HG03378 (cell line): ENCODE data around the gene P2RX7.
"Not testable (repeated sequence)": the region's sequence is repeated elsewhere in the genome, so short reads cannot be mapped to it uniquely, and the experiment has no call there.

Experiments used
- ATAC-seq: cut with Tn5 transposase; IDR thresholded peaks from one replicate; pipeline ENCODE4 v1.9.1; 2021; ENCODE audit warnings: mild to moderate bottlenecking, moderate library complexity; ENCODE audit not compliant: unreplicated experiment

The P2RX7 gene

DNA sequence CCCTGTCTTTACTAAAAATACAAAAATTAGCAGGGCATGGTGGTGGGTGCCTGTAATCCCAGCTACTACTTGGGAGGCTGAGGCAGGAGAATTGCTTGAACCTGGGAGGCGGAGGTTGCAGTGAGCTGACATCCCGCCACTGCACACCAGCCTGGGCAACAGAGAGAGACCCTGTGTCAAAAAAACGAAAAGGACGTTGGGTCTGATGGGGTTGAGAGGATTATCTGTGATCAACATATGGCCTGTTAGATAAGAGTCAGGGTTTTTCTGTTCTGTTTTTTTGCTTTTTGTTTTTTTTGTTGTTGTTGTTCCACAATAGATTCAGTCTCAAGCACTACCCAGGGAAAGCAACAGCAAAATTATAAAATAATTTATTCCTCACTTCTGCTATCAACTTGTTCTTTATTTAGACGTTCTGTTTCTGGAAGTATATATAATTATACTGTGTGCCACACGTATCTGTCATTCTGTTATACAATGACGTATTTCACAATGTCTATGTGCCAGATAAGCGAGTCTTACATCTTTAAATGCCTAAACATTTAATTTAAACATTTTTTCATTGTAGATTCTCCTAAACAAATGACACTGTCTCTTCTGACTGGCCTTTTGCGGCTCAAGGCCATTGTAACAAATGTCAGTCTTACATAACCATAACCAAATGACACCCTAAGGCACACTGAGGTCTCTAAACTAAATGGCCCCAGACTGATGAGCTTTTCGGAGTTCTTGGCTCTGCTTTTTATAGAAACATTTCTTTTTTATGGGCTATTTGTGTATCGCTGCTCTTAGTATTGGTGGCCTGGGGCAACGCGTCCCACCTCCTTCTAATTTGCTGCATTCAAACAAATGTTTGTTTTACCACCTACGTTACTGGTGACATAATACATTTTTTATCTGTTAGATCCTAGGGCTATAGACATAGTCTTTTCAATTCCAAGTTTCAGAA lies 70.0 kb downstream of the P2RX7 start:
- ATAC-seq = no peak

DNA sequence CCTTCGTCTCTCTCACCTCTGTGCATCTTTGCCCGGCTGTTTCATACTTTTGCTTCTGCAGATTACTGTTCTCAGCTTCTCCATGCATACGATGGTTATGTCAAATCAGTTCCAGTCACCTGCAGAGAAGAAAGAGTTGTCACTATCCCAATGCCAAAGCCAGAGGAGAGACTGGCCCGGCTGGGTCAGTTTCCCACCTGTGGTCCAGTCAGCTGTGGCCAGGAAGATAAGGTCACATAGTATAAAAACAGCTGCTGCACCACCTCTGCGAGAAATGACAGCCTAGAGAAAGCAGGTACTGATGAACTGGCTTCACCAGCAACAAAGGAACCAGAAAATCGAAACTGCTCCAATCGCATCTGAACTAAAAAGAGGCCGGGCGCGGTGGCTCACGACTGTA lies 70.8 kb downstream of the P2RX7 start:
- no peak for ATAC-seq

DNA sequence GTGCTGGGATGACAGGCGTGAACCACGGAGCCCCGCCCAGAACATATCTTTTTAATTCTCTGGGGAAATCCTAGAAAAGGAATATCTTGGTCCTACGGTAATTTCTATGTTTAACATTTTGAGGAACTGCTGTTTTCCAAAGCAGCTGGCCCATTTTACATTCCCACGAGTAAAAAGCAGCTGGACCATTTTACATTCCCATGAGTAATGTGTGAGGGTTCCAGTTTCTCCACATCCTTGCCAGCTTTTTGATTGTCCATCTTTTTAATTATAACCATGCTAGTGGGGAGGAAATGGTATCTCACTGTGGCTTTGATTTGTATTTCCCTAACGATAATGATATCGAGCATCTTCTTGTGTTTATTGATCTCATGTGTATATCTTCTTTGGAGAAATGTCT lies 72.8 kb downstream of the P2RX7 start:
- no peak for ATAC-seq

DNA sequence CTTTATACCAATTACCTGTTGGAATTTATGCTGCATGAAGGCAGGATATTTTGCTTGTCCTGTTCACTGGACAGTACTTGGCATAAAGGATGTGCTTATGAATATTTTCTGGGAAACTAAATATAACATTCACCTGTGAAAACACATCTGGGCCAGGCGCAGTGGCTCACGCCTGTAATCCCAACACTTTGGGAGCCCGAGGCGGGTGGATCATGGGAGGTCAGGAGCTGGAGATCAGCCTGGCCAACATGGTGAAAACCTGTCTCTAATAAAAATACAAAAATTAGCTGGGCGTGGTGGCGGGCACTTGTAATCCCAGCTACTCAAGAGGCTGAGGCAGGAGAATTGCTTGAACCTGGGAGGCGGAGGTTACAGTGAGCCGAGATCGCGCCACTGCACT lies 75.9 kb downstream of the P2RX7 start:
- not testable (repeated sequence) for ATAC-seq

DNA sequence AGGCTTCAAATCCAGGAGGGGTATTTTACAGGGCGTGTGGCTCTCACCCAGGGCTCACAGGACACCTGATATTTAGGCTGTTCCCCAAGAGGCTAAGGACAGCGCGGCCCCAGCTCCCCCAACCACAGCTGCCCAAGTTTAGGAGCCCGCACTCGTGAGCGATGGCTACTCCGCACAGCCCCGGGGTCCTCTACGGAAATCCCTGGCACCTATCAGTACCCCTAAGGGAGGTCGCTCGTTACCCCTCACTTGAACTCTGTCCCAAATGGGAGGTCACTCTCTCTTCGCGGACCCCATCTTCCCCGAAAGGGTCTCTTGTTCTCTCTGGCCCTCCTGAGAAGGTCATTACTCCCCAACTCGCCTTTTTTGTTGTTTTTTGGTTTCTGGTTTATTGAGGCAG lies 76.5 kb downstream of the P2RX7 start:
- no peak for ATAC-seq

DNA sequence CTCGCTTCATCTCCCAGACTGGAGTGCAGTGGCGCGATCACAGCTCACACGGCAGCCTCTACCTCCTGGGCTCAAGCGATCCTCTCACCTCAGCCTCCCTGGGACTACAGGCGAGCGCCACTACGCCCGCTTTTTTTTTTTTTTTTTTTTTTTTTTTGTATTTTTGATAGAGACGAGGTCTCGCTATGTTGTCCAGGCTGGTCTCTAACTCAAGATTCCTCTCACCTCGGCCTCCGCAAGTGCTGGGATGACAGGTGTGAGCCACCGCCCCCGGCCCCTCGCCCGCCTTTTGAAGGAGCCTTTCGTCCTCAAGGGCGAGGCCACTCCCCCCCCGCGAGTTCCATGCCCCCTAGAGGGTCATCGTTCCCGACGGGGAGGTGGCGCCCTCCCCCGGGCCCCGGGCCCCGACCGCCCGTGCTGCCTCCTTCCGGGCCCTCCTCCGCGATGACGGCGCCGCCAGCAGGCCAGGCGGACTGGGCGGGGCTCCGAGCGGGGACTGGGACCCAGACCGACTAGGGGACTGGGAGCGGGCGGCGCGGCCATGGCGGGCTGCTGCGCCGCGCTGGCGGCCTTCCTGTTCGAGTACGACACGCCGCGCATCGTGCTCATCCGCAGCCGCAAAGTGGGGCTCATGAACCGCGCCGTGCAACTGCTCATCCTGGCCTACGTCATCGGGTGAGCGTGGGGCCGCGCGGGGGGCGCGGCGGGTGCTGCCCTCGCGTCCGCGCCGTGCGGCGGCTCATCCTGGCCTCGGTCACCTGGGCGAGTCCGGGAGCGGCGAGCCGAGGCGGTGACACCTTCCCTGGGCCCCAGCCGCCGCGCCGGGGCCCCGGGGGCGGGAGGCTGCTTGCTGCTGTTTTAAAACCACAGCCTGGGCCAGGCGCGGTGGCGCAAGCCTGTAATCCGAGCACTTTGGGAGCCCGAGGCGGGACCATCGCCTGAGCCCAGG lies 77.2 kb downstream of the P2RX7 start, which contains the start of gene P2RX4:
P2RX4 (plus strand) TSS at position 506 of the 949 bp plus-strand sequence; CDS start at position 542, 36 bp downstream.
- peak; percentile 60 for ATAC-seq

DNA sequence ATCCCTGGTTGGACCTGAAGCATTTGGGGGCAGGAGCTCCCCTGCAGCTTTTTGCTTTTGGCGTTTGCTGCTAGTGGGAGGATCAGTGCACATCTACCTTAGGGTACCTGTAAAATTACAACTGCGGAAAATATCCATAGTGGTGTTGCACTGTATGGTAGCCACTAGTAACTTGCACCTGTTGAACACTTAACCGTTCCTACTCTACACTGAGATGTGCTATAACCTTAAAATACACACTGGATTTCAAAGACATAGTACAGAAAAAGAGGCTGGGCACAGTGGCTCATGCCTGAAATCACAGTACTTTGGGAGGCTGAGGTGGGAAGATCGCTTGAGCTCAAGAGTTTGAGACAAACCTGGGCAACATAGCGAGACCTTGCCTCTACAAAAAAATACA lies 80.2 kb downstream of the P2RX7 start:
- no peak for ATAC-seq

DNA sequence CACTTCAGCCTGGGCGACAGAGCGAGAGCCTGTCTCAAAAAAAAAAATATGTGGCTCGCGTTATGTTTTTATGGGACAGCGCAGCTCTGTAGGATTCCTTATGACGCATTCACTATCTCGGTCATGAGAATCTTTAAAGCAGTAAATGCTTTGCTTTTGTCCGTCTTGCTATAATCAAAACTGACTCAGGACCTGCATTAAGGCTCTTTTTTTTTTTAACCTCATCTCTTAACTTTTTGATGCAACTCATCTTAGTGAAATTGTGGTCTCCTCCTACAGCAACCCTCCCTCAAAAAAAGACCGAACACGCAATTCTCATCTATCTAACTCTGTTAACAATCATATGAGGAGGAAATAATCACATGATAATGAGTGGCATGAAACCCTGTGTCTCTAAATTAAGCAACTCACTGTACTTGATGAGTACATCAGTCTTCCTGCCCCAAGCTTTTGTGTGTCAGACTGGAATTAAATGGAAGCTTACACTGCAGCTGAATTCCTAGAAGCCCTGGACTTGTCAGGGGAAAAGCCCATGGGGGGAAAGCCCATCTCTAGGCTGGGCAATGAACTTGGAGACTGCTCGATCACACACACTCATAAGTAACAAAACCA lies 81.6 kb downstream of the P2RX7 start:
- no peak for ATAC-seq

DNA sequence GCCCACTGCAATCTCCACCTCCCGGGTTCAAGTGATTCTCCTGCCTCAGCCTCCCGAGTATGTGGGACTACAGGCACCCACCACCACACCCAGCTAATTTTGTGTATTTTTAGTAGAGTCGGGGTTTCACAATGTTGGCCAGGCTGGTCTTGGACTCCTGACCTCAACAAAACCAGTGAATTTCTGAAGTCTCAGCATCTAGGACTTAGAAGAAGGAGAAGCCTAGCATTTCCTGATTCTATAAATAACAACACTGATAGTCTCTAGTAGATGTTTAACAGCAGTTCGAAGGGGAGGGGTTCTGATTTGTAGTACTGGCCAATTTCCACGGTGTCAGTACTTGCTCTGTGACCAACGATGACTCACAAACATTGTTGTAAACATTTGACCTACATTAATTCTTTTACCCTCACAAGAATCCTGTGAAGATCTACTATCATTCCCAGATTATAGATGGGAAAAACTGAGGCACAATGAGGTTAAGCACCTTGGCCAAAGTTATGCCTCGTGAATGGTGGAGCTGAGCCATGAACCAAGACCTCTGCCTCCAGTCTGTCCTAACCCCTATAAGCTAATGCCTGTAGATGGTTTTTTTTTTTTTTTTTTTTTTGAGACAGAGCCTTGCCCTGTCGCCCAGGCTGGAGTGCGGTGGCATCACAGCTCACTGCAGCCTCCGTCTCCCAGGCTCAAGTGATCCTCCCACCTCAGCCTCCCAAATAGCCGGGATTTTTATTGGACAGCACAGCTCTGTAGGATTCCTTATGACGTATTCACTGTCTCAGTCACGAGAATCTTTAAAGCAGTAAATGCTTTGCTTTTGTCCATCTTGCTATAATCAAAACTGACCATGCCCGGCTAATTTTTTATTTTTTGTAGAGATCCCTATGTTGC lies 82.4 kb downstream of the P2RX7 start:
- ATAC-seq = no peak

DNA sequence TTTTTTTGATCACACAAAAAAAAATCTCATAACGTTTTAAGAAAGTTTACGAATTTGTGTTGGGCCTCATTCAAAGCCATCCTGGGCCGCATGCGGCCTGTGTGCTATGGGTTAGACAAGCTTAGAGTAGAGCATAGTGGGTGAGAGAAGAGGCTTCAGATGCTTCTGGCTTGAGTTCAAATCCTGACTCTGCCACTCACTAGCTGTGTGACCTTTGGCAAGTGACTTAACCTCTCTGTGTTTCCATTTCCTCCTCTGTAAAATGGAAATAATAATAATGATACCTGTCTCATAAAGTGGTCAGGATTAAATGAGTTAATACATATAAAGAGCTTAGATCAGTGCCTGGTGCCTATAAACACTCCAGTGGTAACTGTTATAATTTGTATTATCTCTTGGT lies 83.4 kb downstream of the P2RX7 start:
- no peak for ATAC-seq

DNA sequence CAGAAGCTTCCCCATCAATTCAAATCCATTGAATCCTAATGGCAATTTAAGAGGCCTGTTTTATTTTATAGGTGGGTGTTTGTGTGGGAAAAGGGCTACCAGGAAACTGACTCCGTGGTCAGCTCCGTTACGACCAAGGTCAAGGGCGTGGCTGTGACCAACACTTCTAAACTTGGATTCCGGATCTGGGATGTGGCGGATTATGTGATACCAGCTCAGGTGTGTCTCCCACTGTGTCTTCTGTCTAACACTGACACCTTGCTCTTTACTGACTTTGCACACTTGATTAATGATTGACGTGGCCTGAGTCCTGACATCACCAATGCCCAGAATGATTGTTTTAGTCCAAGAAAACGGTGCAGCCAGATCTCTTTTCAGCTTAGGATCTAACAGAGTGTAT lies 84.4 kb downstream of the P2RX7 start:
- no peak for ATAC-seq

DNA sequence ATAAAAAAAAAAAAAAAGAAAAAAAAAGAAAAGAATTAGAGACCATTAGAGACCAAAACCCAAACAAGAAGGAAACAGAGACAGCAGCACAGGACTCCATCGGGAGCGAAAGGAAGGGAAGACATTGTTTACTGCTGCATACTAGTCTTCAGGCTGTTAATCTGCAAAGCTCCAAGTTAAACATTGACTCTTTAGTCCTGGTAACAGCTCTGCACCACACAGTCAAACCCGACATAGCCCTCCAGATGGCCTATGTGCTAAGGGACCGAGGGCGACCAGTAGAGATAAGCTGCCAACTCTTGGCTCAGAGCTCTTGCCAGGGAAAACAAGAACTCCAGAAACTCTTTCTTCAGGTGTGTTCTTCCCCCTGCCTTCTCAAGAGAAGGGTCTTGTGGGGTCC lies 85.1 kb downstream of the P2RX7 start:
- ATAC-seq = no peak

DNA sequence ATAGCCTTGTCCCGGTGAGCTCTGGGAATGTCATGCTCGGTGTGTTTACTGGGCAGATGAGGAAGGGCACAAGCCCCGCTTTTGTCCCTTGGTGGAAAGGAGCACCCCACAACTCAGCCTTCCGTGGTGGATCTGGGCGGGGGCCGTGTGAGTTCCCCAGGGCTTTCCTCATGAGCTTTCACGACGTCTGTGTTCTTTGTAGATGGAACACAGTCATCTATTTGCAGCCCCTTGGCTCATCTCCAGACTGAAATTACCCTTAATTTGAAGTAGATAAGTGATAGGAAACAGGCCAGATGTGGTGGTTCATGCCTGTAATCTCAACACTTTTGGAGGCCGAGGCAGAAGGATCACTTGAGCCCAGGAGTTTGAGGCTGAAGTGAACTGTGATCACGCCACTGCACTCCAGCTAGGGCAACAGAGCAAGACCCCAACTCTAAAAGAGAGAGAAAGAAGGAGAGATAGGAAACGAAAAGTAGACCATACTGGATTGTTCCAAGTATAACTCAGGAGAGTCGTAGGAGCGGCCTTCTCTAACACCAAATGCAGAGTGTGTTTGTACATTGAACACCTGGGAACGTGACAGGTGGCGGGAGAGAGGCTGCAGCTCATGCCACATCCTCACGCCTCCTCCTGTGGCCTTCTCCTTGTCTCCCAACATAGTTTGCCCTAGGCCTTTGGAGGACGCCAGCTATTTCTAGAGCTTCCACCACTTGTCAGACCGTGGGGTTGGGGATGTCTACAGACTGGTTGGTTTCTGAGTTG lies 86.1 kb downstream of the P2RX7 start:
- no peak for ATAC-seq

DNA sequence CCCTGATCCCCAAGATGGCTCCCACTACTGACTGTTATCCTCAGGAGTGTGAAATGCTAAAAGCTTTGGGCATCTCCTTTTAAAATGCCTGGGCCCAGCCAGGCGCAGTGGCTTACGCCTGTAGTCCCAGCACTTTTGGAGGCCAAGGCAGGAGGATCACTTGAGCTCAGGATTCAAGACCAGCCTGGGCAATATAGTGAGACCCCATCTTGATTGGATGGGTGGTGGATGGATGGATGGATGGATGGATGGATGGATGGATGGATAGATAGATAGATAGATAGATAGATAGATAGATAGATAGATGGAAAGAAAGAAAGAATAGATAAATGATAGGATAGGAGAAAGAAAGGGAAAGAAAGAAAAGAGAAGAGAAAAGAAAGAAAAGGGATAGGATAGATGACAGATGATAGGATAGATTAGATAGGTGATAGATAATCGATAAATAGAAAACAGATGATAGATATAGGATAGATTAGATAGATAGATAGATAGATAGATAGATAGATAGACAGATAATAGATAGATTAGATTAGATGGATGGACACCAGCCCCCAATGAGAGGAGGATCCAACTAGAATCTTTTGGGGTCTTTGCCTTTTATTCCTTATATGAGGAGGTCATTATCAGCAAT lies 86.8 kb downstream of the P2RX7 start:
- ATAC-seq = no peak

DNA sequence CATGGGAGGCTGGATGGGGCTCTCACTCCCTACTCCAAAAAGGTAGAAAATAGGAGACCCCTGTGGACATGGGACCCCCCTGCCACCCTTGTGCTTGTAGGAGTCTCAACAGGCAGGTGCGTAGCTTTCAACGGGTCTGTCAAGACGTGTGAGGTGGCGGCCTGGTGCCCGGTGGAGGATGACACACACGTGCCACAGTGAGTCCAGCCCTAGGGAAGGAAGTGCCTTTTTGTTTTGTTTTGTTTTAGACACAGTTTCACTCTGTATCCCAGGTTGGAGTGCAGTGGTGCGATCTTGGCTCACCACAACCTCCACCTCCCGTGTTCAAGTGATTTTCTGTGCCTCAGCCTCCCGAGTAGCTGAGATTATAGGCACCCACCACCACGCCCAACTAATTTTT lies 90.2 kb downstream of the P2RX7 start:
- no peak for ATAC-seq

DNA sequence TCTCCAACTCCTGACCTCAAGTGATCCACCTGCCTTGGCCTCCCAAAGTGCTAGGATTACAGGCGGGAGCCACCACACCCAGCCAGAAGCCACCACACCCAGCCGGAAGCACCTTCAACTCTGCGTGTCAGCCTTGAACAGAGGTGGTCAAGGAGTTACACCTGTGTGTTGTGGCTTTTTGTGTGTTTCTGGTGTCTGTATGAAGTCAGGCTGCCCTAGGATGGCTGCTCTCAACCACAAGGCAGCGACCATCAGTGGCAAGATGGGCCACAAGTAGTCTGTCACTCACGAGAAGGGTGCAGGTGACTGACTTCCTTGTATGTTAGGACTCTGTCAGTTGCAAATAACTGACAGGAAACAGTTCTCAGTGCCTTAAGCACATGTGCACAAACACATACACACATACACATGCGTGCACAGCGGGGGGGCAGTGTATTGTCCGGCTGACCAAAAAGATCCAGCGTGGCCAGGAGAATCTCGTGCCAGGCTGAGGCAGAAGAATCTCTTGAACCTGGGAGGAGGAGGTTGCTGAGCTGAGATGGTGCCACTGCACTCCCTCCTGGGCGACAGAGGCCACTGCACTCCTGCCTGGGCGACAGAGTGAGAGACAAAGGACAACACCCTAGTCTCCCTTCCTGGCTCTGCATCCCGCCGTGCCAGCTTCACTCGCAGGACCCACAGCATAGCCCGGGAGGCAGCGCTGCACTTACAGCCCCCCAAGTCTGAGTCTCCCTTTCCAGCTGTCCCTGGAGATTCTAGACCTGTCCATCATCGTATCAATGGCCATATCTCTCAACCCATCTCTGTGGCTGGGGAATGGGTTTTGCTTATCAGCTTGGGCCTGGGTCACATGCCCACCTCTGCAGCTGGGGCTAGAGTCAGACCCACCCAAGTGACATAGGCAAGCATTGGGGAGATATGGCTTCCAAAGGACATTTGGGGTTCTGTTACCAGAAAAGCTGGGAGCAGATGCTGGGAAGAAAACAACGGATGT lies 90.9 kb downstream of the P2RX7 start:
- no peak for ATAC-seq

DNA sequence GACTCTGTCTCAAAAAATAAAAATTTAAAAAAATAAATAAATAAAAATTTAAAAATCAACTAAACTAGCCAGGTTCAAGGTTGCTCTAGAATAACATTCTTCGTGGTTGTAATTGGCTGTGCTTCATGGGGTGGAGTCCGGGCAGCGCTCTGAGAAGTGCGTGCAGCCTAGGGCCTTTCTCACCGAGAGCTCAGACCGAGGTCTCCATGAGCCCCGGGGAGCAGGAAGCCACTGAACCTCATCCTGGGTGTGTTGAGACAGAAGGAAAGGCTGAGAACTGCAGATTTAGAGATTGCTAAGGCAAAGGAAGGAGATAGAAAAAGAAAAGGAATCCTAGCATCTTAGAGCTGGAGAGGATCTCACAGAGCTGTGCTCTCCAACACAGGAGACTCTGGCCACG lies 91.9 kb downstream of the P2RX7 start:
- no peak for ATAC-seq

DNA sequence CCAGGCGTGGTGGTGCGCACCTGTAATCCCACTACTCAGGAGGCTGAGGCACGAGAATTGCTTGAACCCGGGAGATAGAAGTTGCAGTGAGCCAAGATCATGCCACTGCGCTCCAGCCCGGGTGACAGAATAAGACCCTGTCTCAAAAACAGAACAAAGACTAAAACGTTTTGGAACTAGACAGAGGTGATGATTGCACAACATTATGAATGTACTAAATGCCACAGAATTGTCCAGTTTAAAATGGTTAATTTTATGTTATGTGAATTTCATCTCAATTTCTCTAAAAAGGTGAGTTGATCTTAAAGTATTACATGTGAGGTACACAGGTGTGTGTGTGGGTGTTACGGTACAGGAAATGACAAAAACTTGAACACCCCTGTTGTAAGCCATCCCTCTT lies 93.7 kb downstream of the P2RX7 start:
- ATAC-seq = no peak
